HG03571 (cell line): ENCODE measurements around the gene PFDN1.
"Not testable (repeated sequence)": the region's sequence is repeated elsewhere in the genome, so short reads cannot be mapped to it uniquely, and the experiment has no call there.

Experiments
- ATAC-seq: cut with Tn5 transposase; IDR thresholded peaks from one replicate; pipeline ENCODE4 v1.9.1; 2021; ENCODE audit not compliant: unreplicated experiment

PFDN1 gene

DNA sequence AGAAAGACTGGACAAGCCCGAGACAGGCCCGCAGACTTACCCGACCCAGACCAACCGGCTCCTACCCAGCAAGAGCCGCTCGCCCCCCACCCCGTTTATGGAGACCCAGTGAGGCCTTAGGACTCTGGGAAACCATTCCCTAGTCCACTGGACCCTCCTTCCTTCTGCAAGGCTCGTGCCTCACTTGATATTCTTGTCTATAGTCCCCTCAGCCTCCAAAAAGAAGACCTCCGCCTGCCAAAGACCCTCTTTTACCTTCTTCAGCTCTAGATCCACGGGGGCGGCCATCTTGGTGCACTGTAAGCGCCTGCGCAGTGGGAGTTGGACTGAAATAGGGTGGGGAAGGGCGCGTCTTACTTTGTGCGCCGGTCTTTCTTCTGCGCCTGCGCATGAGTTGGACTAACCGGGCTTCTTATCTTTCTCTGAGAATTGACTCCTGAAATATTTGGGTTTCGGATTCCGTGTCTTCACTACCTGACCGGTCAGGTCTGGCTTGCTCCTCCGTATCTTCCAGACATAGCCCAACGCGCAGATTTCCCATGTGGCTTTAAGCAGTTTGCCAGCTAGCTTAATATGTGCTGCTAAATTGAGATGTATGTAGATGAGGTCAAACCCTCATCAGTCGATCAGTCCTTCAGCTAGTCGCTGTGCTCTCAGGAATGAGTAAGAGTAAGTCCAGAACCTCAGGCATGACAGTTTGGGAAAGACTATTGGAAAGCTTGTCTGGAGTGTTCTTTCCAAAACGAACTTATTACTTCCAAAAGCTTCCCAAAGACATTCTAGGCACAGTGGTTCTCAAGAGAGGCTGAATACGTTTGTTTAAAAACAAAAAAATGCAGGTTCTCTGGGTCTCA is at the start of gene PFDN1:
TSS of gene PFDN1 (minus strand) at position 316 of the 854 bp plus-strand sequence. CDS start at position 288, 28 bp downstream.
- ATAC-seq, result peak; percentile 93

- peak; percentile 50 for ATAC-seq
Observed at GRCh38 chr5:140351609-140352334, 48.9 kb upstream of the PFDN1 start.

DNA sequence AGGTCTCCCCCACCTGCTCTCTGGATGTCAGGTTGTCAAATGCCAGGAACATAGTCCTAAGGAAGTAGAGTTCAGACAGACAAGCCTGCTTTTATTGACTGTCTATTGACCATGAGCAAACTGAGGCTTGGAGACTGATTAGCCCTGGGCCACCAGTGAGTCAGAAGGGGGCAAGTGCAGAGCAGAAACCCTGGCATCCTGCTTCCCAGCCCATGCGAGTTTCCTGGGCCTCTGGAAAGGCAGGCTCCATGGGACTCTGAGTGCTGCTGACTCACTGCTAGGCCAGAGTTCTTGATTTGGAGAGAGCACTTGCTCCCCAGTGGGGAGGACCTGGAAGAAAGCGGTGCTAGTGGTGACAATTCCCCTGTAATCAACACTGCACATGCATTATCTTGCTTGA is 46.3 kb upstream of the PFDN1 start:
- no peak for ATAC-seq

DNA sequence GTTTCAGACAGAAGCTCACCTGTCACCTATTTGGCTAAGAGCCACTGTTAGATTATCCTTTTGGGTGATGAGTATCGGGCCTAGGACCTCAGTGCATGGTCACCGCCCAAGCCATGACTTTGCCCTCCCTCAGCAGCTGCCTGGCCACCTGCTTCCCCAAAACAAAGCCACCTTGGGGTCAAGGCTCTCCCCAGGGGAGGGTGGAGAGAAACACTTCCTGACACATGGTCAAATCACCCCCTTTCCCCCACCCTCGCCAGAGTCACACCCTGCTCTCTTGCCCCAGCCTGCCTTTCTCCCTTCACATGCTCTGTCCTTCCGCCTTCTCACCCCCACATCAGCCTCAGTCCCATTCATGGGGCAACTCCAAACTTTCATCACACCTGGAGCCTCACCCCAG is 45.2 kb upstream of the PFDN1 start:
- ATAC-seq, result no peak

DNA sequence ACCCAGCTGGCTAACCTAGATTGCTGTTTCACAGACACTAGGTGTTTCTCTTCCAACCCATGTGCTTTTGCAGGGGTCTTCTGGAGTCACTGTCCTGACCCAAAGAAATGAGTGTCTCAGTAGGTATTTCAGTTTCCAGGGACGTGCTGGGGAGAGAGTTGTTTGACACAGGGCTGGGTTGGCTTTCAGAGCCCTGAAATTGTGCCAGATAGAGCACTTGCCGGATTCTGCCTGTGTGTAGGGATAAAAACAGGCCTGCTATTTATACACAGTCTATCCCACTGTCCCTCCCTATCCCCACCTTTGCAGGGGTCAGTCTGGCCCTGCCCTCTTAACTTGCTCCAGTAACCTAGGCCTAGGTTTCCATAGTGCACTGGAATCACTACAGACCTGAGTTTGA is 44.5 kb upstream of the PFDN1 start:
- no peak for ATAC-seq

DNA sequence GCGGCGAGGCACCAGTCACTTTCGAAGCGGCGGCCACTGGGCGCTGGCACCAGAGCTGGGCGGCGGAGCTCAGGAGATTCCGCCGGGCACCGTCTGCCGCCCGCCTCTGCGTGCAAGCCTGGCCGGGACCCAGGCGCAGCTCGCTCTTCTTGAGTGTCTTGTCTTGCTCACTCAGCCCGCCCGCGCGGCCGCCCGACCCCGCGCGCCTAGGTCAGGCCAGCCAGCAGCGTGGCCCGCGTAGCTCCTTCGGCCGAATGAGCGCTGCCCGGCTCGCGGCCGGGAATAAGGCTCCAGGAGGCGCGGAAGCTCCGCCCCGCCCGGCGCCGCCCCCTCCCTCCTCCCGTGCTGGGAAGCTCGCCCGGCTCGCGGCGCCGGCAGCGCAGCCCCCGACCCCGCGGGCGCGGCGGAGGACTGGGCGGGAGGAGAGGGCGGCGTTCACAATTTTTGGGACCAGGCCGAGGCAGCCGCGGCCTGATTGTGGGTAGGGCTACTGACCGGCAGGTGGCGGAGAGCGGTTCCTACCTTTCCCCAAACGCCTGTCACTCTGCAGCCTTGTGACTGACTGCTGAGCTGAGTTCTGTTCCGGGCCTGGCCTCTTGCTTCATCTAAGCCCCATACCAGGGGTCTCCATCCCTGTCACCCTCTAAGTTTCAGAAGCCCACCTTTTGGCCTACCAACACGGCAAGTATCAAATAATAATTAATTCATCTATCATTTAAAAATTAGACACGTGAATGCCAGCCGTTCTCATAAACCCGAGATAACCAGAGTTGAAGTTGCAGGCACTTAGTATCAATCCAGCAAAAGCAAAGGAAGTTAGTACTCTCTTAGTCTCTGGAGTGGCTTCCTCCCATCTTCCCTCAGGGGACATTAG is 43.7 kb upstream of the PFDN1 start, which contains the start of gene HBEGF:
TSS of gene HBEGF (minus strand) at position 256 of the 874 bp plus-strand sequence. CDS start 275 bp downstream, outside the sequence.
- ATAC-seq, result peak; percentile 61

GRCh38 chr5:140345919-140346347 is 43.0 kb upstream of the PFDN1 start:
- no peak for ATAC-seq

DNA sequence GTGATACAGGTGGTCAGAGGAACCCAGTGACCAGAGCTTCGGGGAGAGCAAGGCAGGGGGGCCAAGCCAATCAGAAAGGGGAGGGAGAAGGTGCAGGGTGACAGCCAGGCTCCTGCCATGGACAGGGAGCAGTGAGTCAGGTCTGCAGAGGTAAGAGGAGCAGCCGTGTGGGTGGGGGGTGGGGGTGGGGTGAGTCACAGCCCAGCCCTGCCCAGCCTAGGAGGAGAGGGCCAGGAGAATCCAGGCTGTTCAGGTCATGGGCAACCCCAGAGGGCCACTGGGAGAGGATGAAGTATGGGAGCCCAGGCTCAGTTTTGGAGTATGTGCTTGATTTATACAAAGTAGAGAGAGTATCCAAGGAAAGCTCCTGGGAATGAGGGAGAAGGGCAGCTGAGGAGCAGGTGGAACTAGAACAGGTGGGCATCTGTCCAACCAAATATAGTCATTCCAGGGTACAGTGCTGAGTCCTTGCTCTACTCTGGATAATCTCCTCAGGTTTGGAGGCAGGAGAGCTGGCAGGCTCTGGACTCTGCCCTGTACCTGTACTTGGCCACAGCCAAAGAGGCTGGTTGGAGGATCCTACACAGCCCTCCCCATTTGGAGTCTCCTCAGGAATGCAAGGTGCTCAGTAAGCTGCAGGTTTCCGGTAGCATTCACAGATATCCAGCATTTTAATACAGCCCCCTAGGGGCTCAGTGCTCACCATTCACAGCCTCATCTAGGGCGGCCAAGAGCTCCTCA is 42.0 kb upstream of the PFDN1 start:
- ATAC-seq, result no peak

GRCh38 chr5:140343849-140344248 is 40.9 kb upstream of the PFDN1 start:
- not testable (repeated sequence) for ATAC-seq

DNA sequence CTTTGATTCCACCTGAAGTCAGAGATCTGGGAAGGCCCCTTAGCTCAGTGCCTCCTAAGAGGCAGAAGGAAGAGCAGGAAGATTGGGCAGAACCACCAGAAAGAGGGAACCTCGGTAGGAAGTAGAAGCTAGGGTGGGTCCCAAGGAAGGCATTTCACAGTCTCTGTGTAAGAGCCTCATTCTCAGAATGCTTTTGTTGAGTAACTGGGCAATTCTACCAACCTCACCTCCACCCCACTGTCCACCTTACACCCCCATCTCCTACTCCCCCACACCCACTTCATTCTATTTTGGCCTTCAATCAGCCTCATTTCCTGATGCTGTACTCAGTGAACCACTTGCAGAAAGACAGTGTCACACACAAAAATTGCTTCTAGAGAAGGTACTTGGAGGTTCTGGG is 40.0 kb upstream of the PFDN1 start:
- ATAC-seq, result no peak

- no peak for ATAC-seq
Observed at GRCh38 chr5:140342287-140342686, 39.4 kb upstream of the PFDN1 start.

GRCh38 chr5:140341591-140341990 is 38.7 kb upstream of the PFDN1 start:
- ATAC-seq, result no peak

- no peak for ATAC-seq
Observed at GRCh38 chr5:140340605-140341121, 37.8 kb upstream of the PFDN1 start.

GRCh38 chr5:140339636-140340035 is 36.7 kb upstream of the PFDN1 start:
- no peak for ATAC-seq

GRCh38 chr5:140338908-140339307 is 36.0 kb upstream of the PFDN1 start:
- ATAC-seq, result no peak

DNA sequence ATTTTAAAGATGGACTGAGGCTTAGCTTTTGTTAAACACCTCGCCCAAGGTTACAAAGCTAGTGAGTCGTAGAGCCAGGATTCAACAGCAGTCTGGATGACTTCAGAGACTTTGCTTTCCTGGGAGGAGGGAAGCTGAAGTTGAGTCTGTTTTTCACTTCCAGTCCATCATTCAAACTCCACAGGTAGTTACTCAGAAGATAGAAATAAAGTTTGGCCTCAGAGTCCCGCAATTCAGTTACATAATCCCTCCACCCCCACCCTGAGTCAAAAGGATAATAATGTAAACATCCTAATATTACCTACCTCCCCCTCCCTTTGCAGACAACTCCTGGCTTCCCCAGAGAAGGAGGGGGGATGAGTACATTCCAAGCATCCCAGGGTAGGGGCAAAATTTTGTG is 35.4 kb upstream of the PFDN1 start:
- no peak for ATAC-seq

DNA sequence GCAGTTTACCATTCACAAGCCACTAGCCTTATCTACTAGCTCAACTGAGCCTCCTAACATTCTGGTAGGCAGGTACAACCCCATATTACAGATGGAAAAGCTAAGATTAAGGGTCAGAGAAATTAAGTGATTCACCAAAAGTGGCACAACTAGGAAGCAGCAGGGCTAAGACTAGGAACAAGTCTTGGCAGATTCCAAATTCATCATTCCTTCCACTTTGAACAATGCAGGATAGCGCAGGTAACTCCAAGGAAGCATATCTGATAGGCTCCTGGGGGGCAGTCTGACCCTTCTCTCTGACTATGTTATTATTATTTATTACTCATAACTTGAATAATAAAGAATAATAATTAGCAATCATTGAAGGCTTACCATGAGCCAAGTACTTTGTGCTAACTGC is 35.0 kb upstream of the PFDN1 start:
- no peak for ATAC-seq

- no peak for ATAC-seq
Observed at GRCh38 chr5:140336388-140336787, 33.5 kb upstream of the PFDN1 start.

- no peak for ATAC-seq
Observed at GRCh38 chr5:140331638-140332037, 28.7 kb upstream of the PFDN1 start.
